GM19455 (cell line): ENCODE data around the gene SSH2.

ENCODE experiments used
- ATAC-seq: cut with Tn5 transposase; IDR thresholded peaks from one replicate; pipeline ENCODE4 v1.9.1; 2021; ENCODE audit not compliant: unreplicated experiment

The SSH2 gene

DNA sequence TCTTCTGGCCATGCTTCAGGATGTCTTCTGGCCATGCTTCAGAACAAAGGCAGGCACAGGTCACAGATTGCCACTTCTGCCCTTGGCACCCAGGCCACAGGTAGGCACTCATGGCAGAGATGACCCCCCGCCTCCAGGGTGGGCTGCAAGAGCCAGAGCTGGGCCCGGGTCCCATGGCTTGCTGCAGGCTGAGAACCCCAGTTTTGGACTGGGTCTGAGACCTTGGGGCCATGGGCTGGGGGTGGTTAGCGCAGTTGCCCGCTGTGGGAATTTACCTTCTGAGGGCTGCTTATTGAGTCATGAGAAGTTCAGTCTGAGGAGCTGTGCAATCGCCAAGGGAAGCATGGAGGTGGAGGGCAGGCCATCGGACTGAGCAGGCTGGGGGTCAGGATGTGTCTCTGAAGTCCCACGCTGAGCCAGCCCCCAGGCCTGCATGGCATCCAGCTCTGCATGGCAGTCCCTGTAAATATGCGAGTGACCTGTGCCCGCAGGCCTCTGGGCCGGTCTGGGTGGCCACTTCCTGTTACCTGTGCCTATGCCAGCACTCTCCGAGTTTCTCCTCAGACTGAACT lies 335.4 kb downstream of the SSH2 start:
- ATAC-seq, result no peak

DNA sequence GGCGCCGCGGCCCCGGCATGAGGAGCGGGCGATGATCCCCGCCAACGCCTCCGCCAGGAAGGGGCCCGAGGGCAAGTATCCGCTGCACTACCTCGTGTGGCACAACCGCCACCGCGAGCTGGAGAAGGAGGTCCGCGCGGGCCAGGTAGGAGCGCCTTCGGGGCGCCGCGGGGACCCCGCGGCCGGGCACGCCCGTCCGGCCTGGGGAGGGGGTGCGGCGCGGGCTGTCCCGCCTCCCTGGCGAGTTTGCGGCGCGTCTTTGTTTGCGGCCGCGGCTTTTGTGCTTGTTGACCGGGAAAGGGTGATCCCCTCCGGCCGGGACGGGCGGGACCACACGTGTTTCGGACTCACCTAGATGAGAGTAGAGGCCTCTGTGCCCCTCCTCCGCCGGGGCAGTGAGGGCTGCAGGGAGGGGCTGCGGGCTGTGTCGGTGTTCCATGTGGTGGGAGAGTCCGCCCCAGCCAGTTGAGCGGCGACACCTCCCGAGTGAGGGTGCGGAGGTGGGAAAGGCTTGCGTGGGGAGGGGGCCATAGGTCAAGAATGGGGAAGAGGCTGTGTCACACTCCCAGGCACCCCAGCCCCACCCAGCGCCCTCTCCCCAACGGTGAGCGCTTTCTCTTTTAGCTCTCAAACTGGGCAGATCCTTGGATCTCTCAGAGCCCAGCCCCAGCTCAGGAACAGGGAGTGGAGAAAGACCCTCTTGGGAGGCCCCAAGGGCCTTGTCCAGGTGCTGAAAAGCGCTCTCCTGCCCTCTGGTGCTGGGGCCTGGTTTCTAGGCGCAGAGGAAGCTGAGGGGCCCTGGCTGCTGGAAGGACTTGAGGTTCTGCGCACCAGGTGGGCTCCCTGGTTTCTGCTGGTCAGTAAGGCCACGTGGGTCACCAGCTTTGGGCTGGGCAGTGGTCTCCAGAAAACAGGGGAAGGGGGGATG lies 336.2 kb downstream of the SSH2 start:
- ATAC-seq, result no peak

DNA sequence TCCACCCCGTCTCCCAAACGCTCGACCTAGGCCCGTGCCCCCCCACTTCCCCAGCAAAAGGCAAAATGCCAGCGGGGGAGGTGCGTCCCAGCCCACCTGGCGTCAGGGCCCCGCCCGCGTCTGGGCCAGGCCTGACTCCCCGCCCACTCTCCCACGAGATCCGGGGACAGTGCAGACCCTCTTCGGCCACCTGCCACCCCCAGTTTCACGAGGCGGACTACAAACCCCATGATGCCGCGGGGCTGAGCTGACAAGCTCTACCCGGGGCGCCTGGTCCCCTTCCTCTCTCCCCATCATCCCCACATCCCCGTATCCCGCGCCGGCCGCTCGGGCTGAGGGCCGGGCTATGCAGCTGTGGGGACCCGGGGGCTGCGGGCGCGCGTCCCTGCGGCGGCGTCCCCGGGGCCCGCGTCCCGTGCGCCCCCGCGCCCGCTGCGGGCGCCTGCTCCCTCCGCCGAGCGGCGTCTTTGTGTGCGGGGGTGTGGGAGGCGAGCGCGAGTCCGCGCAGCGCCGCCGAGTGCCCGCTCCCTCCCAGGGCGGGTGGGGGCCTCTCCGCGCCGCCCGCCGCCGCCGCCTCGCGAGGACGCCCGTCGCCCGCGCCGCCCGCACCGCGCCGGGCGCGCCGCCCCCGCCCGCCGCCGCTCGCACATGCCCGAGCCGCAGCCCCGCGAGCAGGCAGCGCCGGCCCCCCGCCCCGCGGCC lies 337.0 kb downstream of the SSH2 start, which contains the start of gene ANKRD13B:
TSS of gene ANKRD13B (plus strand) at position 283 of the 702 bp plus-strand sequence. CDS start 490 bp downstream, outside the sequence.
- no peak for ATAC-seq

DNA sequence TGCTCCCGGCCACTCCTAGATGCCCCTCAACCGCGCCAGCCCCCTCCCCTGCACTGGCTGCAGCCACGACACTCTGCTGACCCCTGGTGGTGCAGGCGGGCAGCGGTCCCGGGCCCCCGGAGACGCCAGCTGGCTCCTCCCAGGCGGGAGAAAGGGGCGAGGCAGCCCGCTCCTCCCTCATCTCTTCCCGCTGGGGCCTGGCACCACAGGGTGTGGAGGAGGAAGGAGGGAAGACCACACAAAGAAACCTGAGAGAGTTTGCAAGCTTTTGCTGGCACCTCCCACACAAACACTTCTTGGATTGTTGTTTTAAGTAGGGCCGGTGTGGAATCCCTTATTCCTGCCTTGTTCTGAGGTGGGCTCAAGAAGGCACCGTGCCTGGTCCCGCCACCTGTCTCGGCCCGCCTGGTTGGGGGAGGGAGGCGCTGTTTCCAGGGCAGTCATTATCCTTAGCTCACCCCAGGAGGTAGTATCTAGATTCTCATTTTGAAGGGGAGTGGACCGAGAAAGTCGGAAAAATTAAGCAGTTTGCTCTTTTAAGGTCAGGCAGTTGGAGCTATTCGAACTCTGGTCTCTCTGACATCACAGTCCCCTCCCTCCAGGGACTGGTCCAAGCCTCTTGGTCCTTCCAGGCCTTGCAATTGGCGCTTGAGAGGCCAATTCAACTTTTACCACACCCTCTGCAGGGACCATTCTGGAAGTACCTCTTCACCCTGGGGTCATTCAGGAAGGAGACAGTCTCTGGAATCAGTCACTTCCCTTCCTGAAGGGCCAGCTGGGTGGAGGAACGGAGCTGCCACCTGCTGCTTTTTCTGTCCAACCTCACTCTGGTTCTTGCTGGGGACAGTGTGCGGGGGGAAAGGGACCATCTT lies 338.1 kb downstream of the SSH2 start:
- ATAC-seq, result no peak

DNA sequence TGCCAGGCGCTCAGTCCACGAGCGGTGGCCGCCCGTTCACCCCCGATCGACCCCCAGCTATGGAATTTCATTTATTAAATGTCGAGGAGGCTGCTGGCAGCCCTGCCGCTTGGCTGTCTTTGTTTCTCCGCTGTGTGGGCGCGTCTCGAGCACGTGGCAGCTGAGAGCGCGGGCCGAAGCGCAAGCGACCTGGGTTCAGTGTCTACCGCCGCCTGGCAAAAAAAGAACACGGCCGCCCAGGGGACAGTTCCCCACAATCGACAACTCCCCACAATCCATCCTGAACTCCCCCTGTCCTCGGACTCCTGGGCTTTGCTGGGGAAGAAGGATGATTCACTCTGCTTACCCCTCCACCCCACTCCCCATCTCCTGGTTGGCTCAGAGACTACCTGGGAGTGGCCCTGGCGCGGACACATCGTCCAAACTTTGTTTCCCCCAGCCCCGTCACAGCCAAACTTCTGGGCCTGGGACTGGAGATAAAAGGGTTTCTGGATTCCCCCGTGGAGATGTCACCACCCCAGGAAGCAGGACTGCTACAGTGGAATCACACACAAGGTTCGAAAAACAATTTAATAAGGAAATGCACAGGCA lies 338.8 kb downstream of the SSH2 start:
- ATAC-seq, result no peak

DNA sequence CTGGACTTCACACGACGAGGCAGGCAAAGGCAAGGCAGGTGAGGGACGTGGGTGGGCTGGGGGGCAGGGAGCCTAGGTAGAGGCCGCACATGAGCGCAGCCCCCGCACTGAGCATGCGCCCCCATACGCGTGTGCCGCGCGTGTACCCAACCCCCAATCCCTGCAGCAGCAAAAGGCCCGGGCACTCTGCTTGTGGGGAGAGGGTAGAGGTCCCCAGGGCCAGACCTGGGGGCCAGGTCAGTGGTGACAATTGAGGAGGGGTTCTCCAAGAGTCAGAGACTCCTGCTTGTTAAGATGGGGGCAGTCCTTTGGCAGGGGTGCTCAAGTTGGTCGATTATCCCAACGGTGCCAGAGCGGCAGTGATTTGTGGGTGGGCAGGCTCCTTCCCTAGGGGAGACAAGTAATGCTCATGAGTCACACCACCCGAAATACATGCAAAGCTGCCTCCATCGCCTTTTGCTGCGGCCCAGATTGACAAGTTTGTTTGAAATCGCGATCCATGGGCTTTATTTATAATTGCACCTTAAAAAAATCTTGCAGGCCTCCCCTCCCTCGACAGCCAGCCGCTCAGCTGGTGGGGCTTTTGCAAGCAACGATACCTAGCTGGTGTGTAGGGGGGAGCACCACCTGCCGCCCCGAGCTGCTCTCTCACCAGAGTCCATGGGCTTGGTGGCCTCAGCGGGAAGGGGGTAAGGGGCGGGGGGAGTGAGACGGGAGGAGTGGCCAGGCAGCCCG lies 339.4 kb downstream of the SSH2 start:
- no peak for ATAC-seq

DNA sequence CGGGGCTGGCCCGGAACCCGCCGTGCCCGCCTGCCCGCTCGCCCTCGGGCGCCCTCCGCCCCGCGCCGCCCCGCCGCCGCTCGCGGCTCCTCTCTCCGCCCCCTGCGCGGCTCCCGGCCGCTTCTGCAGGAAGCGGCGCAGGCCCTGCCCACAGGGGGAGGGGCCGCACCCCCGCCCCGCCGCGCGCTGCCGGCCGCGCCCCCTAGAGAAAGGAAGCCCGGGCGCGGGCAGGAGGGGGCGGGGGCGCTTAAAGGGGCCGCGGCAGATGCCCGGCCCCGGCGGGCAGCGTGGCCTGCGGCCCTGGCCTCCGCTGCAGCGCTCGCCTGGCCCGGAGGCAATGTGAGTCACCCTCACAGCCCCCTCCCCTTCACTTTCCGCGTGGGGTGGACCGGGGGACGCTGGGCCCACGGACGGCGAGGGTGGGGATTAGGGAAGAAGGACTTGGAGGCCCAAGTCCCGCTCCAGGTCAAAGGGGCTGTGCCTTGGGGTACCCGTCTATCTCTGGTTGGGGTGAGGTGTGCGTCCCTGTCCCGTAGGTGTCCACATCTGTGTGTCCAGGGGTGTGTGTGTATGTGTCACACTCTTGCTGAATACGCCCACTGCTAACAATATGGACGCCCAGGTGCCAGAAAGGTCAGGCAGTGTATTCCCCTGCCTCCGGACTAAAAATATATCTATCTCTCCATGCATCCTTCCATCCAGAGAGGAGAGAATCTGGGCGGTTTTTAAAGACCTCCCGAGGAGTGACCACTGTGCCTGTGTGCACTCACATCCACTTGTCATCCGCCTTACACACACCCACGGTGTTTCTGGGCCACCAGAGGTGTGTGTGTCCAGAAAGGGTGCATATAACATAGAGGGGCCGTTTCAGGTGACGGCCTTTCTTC lies 340.3 kb downstream of the SSH2 start, which contains the start of gene GIT1:
TSS of gene GIT1 (minus strand) at position 125 of the 887 bp plus-strand sequence. CDS start 270 bp downstream, outside the sequence.
- ATAC-seq, result no peak

DNA sequence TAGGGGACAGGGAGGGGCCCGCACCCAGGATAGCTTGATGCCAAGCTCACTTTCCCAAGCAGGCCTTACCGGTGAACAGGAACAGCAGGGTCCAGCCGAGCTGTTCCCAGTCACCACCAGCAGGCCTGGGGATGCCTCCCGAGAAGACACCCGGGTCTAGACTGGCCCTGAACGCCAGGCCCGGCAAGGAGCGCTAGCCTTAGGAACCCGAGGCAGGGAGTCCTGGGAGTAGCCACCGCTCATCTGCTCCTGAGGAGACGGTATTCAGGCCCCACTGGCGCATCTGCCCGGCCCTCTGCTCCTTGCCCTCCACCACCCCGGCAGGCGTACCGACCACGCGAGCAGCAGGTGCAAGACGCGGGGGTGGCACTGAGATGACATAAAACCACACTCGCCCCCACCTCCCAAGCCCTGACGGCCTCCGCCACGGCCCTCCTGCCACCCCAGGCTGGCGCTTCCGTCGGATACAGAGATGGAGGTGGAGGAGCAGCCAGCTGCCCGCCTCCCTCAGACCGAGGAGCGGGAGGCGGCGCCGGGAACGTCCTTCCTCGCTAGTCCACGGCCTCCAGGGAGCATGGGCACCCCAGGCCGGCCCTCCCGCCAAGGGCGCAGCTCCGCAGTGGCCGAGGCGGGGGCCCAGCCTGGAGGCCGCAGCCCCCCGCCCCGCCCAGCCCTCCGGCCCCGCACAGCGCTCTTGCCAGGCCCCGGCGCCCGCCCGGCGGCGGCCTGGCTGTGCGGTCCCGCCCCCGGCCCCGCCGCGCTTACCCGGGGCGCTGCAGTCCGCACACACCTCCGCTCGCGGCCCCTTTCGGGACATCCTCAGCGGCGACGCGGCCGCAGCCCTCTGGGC lies 341.2 kb downstream of the SSH2 start:
- ATAC-seq, result no peak

DNA sequence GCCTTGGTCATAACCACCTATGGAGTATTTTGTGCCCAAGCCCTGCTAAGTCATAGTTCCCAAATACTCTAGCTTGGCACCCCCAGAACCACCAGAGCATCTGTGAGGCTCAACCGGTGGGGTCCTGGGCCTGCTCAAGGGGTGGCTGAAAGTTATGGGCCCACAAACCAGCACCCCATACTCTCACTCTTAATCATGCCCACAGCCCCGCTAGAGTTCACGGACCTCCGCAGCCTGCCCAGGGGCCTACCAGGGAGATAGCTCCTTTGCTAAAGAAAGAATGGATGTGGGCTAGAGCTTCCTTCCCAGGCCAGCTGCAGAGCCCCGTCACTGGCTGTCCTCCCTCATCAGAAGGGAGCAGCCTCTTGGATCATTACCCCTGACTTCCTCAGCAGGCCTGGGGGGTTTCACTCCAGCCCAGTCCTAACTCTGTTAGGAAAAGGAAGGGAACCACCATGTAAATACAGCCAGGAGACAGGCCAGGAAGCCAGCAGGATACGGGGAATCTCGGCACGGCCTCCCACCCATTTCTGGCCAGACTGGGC lies 341.9 kb downstream of the SSH2 start:
- ATAC-seq, result no peak

DNA sequence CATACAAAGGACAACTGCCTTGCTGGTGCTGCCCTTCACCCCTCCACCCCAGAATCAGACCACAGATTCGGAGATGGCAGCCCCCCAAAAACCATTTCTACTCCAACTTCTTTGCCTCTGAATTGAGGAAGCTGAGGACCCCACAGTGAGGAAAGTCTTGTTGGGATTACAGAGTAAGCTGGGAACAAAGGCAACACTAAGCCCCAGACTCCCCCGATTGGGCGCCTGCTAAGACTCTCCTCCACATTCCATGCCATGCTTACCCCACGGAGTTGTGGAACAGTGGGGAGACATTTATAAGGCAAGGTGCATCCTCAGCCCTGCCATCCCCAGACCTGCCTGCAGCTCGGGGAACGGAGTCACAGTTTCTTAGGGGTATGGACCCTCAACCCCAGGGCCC lies 342.4 kb downstream of the SSH2 start:
- no peak for ATAC-seq

DNA sequence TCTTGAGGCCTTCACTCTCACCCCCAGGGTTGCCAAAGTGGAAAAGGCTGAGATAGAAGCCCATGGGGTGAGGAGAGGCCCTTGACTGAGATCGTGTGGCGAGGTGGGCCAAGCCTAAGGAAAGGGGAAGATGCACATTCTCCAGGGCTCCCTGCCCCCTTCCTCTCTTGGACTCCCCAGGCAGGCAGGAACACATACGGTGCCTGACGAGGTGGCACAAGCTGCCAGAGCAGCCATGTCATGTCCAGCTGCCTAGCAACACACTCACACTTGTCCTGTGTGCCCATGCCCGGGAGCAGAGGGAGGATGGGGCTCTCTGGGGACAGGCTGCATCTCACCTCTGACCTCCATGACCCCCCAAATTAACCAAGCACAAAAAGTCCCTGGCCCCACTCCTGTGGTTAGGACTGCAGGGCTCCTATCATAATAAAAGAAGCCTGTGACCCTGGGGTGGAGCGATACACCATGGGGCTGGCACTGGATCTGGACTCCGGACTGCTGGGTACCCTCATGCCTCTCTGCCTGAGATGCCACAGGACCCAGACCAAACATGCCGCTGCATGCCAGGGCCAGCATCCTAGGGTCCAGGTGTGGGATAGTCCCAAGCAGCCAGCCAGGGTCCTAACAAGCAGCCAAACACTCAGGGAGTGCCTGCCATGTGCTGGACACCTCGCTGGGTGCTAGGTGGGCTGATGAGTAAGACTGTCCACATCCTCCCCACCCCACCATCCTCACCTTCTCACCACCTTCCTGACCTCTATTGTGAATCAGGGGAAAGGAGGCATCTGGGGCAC lies 343.2 kb downstream of the SSH2 start:
- ATAC-seq, result no peak

DNA sequence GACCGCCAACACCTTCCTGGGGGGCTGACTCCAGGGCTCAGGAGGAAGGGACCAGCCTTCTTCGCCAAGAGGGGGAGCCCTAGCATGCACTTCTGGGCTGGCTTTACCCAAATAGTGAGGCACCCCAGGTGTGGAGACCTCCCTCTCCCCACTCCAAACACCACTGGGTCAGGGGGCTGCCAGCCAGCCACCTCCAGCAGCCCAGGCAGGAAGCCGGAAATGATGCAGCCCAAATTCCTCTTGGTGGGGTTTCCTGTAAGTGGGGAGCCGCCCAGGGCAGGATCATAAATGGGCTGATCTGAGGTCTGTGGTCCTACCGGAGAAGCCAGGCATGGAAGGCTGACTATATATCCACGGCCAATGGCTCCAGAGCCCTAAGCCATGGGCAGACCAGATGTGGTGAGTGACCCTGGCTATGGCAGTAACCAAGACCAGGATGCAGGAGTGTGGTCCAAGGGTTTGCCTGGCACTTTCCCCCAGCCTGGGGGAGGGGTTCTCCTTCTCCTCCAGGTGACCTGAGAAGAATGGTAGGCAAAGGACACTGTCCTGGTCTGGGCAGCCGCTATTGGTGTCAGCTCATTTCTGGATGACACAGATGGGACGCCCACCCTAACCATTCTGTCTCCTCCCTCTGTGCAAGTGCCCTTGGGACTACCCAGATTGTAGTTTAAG lies 344.8 kb downstream of the SSH2 start:
- no peak for ATAC-seq

DNA sequence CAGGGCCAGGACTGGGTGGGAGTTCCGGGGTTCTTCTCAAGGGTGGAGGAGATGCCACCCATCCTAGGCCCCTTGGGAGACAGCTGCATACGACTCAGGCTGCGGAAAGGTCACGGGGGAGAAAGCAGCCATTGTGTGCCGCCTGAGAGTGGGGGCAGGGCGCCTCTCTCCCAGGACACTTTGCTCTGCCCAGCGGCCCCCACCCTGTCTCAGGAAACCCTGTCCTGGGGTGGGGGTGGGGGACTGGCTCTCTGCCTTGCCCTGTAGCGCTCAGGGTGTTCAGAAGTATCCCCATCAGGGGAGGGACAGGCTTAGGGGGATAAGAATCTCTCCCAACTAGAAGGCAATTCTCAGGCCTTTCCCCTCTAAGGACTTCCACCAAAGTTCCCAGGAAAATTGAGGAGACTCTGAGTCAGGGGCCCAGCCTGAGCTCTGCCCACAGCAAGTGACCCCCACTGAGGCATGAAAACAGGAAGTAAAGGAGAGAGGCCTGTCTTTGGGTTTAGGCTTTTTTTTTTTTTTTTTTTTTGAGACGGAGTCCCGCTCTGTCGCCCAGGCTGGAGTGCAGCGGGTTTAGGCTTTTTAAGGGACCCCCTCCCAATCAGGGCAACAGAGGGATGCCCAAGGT lies 345.5 kb downstream of the SSH2 start:
- no peak for ATAC-seq

DNA sequence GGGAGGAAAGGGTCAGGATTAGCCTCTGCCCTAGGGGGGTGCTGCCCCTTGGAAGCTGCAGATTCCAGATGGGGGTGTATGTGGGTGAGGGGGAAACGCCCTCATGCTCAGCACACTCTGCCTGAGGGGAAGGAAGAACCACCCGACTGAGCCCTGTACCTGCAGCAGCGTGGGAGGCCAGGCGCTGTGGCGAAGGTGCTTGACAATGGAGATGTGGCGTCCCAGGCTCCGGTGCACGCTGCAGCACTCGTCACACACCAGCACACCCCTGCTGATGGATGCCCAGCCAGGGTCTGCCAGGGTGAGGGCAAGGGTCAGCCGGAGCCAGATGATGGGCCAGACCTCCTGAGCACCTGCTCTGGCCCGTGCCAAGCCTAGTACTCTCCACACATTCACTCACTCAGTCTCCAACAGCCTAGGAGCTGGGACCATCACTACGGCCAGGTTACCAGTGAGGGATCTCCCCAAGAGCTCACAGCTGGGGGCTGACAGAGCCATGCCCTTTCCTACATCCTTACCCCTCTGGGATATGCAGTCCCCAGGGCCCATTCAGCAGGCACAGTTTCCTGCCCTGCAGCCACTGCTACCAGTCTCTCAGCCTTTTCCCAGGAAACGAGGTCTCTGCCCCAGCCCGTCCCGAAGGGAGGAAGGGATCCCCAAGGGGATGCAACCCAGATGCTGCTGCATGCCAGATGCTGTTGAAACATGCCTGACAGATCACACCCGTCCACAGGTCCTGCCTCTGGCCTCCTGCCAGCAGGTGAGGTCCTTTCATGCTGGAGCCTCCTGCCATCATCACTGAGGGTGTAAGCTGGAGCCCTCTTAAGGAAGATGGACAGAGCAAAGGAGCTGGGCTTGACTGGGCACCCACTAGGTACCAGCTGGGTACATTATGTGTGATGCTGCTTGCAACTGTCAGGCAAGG lies 346.4 kb downstream of the SSH2 start:
- no peak for ATAC-seq

DNA sequence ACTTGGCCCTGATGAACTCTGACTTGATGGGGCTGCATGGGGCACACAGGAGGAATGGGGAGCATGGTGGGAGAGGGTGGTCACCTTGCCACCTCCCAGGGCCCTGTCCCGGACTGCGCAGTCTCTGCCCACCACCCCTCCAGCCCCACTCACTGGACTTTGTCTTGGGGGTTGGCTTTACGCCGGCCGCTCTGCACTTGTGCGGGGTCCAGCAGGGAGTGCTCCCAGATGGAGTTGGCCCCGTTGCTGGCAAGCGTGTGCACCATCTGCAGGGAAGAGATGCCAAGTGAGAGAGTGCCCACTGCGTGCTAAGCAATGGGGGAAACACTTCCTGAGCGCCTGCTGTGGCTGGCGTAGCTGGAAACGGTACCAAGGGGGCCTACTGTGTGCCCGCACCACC lies 347.3 kb downstream of the SSH2 start:
- no peak for ATAC-seq
